Duodenal mucosa (tissue), 2 donors: ENCODE results near the gene SYNRG.

ENCODE experiments used
- H3K27ac ChIP-seq: one replicate; pipeline ENCODE4 v1.7.0; 2013; ENCODE audit warnings: low read depth, low read length
- H3K27me3 ChIP-seq, 2 donors: one replicate each; pipeline ENCODE4 v1.7.0; 2013; ENCODE audit warnings: low read length in 2 of 2, control low read depth in 1 of 2; ENCODE audit not compliant: insufficient read depth in 2 of 2, control insufficient read depth in 1 of 2
- H3K36me3 ChIP-seq, 2 donors: one replicate each; pipeline ENCODE4 v1.7.0; 2013; ENCODE audit warnings: low read length in 2 of 2, control low read depth in 1 of 2; ENCODE audit not compliant: insufficient read depth in 2 of 2, control insufficient read depth in 1 of 2
- H3K4me1 ChIP-seq, 2 donors: one replicate each; pipeline ENCODE4 v1.7.0; 2013; ENCODE audit warnings: low read length in 2 of 2, control low read depth in 1 of 2; ENCODE audit not compliant: insufficient read depth in 2 of 2, control insufficient read depth in 1 of 2
- H3K4me3 ChIP-seq, 2 donors: one replicate each; pipeline ENCODE4 v1.7.0; 2013; ENCODE audit warnings: low read length in 2 of 2, low read depth in 1 of 2
- H3K9ac ChIP-seq, 2 donors: one replicate each; pipeline ENCODE4 v1.7.0; 2013; ENCODE audit warnings: low read length in 2 of 2, low read depth in 1 of 2
- H3K9me3 ChIP-seq, 2 donors: one replicate each; pipeline ENCODE4 v1.7.0; 2013; ENCODE audit warnings: low read length in 2 of 2, control low read depth in 1 of 2; ENCODE audit not compliant: control insufficient read depth in 1 of 2

SYNRG gene

DNA sequence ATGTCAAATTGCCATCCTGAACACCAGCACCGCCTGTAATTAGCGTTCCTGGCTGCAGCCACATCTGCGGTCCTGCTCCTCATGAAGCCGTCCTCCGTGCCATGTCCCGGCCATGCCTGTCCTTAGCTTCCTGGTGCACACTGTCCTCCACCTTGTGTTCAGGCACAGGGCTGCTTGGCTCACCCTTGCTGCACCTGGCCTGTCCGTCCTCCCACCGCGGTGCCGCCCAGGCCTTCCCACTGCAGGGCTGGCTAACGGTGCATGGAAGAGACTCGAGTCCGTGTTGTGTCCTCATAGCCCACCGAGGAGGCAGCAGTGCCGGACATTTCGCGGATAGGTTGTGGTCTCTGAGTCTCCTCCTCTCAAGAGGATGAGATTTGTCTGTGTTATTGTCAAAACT is 99.2 kb downstream of the SYNRG start:
- Histone ChIP-seq H3K27ac (no peak overlapping the region), H3K4me3 (no peak overlapping the region), H3K27me3 (no peaks in the 10 kb centered on the region), H3K36me3 (peaks cover 0 to 18% of the 10 kb centered on the region in 2 donors), H3K9ac (no peak overlapping the region), H3K4me1 (no peaks in the 10 kb centered on the region), H3K9me3 (no peaks in the 10 kb centered on the region)

DNA sequence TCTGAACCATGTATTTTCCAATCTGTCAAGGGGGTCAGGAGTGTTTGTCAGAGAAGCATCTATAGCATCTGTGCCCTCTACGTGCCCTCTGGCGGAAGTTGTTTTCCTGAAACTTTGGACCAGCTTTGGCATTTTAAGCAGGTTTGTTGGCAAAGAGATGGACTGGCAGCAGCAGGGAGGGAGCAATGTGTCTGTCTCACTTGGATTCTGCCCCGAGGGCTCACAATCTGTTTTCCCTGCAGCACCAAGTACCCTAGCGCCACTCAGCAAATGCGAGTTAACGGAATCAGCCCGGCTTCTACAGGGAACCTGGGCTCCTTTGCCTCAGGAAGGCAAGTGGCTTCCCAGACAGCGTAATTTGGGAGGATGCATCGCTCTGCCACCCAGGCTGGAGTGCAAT is 102.1 kb downstream of the SYNRG start:
- Histone ChIP-seq H3K4me3 (no peak overlapping the region), H3K27ac (no peak overlapping the region)

DNA sequence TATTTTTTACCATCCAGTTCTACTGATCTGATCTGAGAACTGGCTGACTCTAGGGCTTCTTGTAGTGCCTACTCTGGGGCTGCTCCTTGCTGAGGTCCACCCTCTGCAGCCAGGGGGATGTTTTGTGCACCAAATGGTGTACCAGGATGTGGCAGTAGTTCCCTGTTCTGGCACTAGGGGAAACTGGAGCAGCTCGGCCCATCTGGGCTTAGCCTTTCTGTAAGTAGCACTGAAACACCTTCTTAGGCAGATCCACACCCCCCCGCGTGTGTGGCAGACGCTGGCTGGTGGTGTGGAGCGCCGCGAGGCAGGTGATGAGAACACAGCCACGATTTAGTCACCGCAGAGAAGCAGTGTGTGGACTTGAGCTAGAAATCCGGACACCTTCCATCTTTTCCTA is 102.5 kb downstream of the SYNRG start:
- no peak overlapping the region for H3K27ac ChIP-seq
- H3K9ac ChIP-seq = no peak overlapping the region
- H3K27me3 ChIP-seq = no peaks in the 10 kb centered on the region
- H3K9me3 ChIP-seq = no peaks in the 10 kb centered on the region
- peaks cover 0 to 3% of the 10 kb centered on the region in 2 donors for H3K36me3 ChIP-seq
- H3K4me3 ChIP-seq = no peak overlapping the region
- no peaks in the 10 kb centered on the region for H3K4me1 ChIP-seq

More for the DNA sequence above, 102.1 kb downstream of the SYNRG start:
- no peaks in the 10 kb centered on the region for H3K4me1 ChIP-seq
- H3K9ac ChIP-seq = no peak overlapping the region
- no peaks in the 10 kb centered on the region for H3K9me3 ChIP-seq
- H3K36me3 ChIP-seq = peaks cover 0 to 5% of the 10 kb centered on the region in 2 donors
- no peaks in the 10 kb centered on the region for H3K27me3 ChIP-seq

DNA sequence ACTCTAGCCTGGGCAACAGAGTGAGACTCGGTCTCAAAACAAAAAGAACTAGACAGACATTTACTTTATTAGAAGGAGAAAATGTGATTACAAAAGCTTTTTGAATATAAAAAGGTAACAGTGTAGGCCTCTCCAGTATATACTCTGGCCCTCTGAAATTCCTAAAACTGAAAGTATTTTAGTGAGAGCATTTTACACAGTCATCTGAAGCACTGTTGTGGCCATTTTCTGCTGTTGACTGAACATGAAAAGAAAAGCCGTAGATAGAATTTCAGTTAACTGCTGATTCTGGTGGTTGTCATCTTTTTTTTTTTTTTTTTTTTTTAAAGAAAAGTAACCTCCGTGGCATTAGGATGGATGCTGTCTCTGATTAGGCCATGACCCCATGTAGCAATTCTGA is 103.9 kb downstream of the SYNRG start:
- Histone ChIP-seq H3K9me3 (no peaks in the 10 kb centered on the region), H3K27me3 (no peaks in the 10 kb centered on the region), H3K9ac (no peak overlapping the region), H3K36me3 (peaks cover 0 to 3% of the 10 kb centered on the region in 2 donors), H3K4me1 (no peaks in the 10 kb centered on the region), H3K27ac (no peak overlapping the region), H3K4me3 (no peak overlapping the region)

DNA sequence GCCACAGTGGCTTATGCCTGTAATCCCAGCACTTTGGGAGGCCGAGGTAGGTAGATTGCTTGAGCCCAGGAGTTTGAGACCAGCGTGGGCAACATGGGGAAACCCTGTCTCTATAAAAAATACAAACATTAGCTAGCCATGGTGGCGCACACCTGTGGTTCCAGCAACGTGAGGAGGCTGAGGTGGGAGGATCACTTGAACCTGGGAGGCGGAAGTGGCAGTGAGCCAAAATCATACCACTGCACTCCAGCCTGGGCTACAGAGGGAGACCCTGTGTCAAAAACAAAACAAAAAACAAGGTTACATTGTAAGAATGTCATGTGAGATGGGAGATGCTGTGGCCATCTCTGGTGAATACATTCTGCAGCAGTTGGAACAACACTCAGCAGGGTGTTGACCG is 106.1 kb downstream of the SYNRG start:
- no peaks in the 10 kb centered on the region for H3K4me1 ChIP-seq
- H3K36me3 ChIP-seq = no peaks in the 10 kb centered on the region
- H3K27me3 ChIP-seq = no peaks in the 10 kb centered on the region
- no peak overlapping the region for H3K27ac ChIP-seq
- H3K9ac ChIP-seq = no peak overlapping the region
- H3K9me3 ChIP-seq = no peaks in the 10 kb centered on the region
- H3K4me3 ChIP-seq = no peak overlapping the region

DNA sequence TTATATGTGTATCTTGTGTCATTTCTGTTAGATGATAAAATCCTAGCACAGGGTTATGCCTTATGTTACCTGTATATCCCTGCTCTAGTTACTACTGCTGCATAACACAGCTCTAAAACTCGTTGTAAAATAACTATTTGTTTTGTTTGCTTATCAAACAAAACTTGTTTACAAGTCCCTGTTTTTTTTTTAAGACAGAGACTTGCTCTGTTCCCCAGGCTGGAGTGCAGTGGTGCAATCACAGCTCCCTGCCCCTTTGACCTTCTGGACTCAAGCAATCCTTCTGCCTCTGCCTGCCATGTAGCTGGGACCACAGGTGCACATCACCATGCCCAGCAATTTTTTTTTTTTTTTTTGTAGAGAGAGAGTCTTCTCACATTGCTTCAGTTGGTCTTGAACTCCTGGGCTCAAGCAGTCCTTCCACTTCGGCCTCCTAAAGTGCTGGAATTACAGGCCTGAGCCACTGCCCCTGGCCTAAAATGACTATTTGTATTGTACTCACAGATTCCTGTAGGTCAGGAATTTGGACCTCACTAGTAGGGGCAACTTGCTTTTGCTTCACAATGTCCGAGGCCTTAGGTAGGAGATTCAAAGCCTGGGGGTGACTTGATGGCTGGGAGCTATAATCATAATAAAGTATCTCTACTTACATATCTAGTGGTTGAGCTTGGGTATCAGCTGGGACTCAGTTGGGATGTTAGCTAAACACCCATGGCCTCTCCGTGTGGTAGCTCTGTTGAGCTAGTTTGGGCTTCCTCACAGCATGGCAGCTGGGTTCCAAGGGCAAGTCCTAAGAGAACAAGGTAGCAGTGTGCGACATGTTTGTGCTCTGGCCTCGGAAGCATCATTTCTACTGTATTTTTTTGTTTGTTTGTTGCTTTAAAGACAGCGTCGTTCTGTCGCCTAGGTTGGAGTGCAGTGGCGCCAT is 106.9 kb downstream of the SYNRG start:
- H3K4me3 ChIP-seq = no peak overlapping the region
- no peaks in the 10 kb centered on the region for H3K9me3 ChIP-seq
- no peak overlapping the region for H3K27ac ChIP-seq
- no peaks in the 10 kb centered on the region for H3K27me3 ChIP-seq
- no peaks in the 10 kb centered on the region for H3K36me3 ChIP-seq
- H3K9ac ChIP-seq = no peak overlapping the region
- H3K4me1 ChIP-seq = no peaks in the 10 kb centered on the region

- Histone ChIP-seq H3K9ac (no peak overlapping the region), H3K27me3 (no peaks in the 10 kb centered on the region), H3K4me1 (no peaks in the 10 kb centered on the region), H3K9me3 (no peaks in the 10 kb centered on the region), H3K36me3 (no peaks in the 10 kb centered on the region), H3K27ac (no peak overlapping the region), H3K4me3 (no peak overlapping the region)
Measured at GRCh38 chr17:37500378-37500777, 108.8 kb downstream of the SYNRG start.

DNA sequence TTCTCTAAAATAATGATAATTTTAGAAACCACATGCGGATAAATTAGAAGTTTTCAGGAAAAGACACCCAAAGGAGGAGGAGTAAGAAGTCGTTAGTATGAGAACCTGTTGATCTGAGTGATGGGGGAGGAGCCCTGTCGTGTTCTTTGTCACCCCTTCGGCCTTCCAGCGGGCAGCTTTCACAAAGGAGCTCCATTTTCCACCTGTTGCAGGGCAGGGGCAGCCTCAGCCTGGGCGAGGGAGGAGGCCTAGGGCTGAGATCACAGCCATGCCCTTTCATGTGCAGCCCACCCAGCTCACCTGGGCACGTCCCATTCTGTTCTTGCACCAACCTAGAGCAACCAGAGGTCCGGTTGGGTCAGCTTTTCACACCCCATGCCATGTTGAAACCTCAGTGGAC is 114.2 kb downstream of the SYNRG start:
- Histone ChIP-seq H3K4me1 (peaks cover 0 to 7% of the 10 kb centered on the region in 2 donors), H3K27me3 (no peaks in the 10 kb centered on the region), H3K27ac (no peak overlapping the region), H3K9me3 (no peaks in the 10 kb centered on the region), H3K9ac (no peak overlapping the region), H3K36me3 (no peaks in the 10 kb centered on the region), H3K4me3 (no peak overlapping the region)

DNA sequence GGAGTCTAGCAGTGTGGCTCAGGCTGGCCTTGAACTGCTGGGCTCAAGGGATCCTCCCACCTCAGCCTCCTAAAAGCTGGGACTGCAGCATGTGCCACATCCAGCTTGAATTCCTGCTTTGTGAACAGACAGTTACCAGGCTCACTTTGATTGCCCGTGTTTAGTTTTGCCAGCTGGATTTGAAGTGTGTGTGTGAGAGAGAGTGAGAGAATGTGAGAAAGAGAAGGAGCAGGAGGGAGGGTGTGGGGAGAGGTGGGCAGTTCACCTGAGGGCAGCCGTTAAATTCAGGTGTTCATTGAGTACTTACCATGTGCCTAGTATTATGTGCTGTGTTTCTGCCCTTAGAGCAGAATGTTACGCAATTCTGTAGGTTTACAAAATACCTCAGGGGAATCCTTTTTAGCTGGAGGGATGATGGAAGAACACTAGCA is 114.8 kb downstream of the SYNRG start:
- Histone ChIP-seq H3K36me3 (no peaks in the 10 kb centered on the region), H3K9ac (no peak overlapping the region), H3K27me3 (no peaks in the 10 kb centered on the region), H3K9me3 (no peaks in the 10 kb centered on the region), H3K27ac (no peak overlapping the region), H3K4me3 (no peak overlapping the region), H3K4me1 (peaks cover 0 to 7% of the 10 kb centered on the region in 2 donors)

- Histone ChIP-seq H3K9ac (no peak overlapping the region), H3K27me3 (no peaks in the 10 kb centered on the region), H3K4me3 (no peak overlapping the region), H3K4me1 (peaks cover 5 to 16% of the 10 kb centered on the region in 2 donors), H3K9me3 (no peaks in the 10 kb centered on the region), H3K27ac (no peak overlapping the region), H3K36me3 (no peaks in the 10 kb centered on the region)
Measured at GRCh38 chr17:37493249-37494027, 115.8 kb downstream of the SYNRG start.
